SK-N-SH (cell line): Measurements from ENCODE around the gene LHFPL5. TPM values are rescaled to one million over a fixed set of nuclear protein-coding genes. Genes with fewer than 3 reads are reported as not detected.

Source experiments
- CTCF ChIA-PET: fragments of 300-600, 350-600 bp; formaldehyde crosslinking; extraction: SDS; loops from one replicate; lab custom pipeline; 2021; lab: Yijun Ruan, JAX
- POLR2A ChIA-PET: fragments of 350-600 bp; sonication (Branson Sonifier 250); formaldehyde crosslinking; extraction: SDS; loops from one replicate; lab custom pipeline; 2020; ENCODE audit warnings: antibody characterized with exemption, inconsistent platforms; lab: Yijun Ruan, JAX
- DNase-seq: peaks from one replicate; pipeline ENCODE4 v3.0.0; 2012
- H2AFZ ChIP-seq: fragments of 200-600 bp; sonication (generic); 2 replicates; pipeline ENCODE4 v1.8.1; 2016; ENCODE audit warnings: antibody characterized with exemption, mild to moderate bottlenecking, low read depth
- H3F3A ChIP-seq: fragments of 200-600 bp; sonication (generic); replicated peaks from 2 replicates; pipeline ENCODE3; 2016; ENCODE audit warnings: antibody characterized with exemption, mild to moderate bottlenecking; ENCODE audit not compliant: insufficient read depth
- H3K27ac ChIP-seq, 2 experiments: fragments of 200-500 bp in 1 of 2; fragments of 200-600 bp in 1 of 2; sonication (Bioruptor generic) in 1 of 2; sonication (generic), shearing (Covaris generic) in 1 of 2; 2 replicates each; pipeline versions ENCODE4 v1.5.1 to v1.6.1; 2014 to 2016; ENCODE audit warnings: low read depth in 2 of 2, inconsistent platforms in 1 of 2, low read length in 1 of 2, mild to moderate bottlenecking in 1 of 2, mixed read lengths in 1 of 2
- H3K27me3 ChIP-seq: fragments of 200-600 bp; sonication (generic), shearing (Covaris generic); 2 replicates; pipeline ENCODE4 v1.6.1; 2016; ENCODE audit warnings: mixed run types; ENCODE audit not compliant: insufficient read depth
- H3K36me3 ChIP-seq, 2 experiments: fragments of 200-500 bp in 1 of 2; fragments of 200-600 bp in 1 of 2; sonication (Bioruptor generic) in 1 of 2; sonication (generic) in 1 of 2; replicated peaks in 1 of 2; 2 replicates each; pipeline versions ENCODE3 to v1.5.1; 2014 to 2016; ENCODE audit warnings: low read length in 1 of 2, mild to moderate bottlenecking in 1 of 2; ENCODE audit not compliant: insufficient read depth in 2 of 2, control insufficient read depth in 1 of 2
- H3K4me1 ChIP-seq, 2 experiments: fragments of 200-500 bp in 1 of 2; fragments of 200-600 bp in 1 of 2; sonication (Bioruptor generic) in 1 of 2; sonication (generic), shearing (Covaris generic) in 1 of 2; 2 replicates each; pipeline versions ENCODE4 v1.5.1 to v1.6.1; 2014 to 2016; ENCODE audit warnings: low read depth in 1 of 2, low read length in 1 of 2, mixed run types in 1 of 2; ENCODE audit not compliant: insufficient read depth in 2 of 2, control insufficient read depth in 1 of 2
- H3K4me2 ChIP-seq: fragments of 200-600 bp; sonication (generic), shearing (Covaris generic); 2 replicates; pipeline ENCODE4 v1.6.1; 2017; ENCODE audit warnings: mixed run types
- H3K4me3 ChIP-seq, 2 experiments: fragments of 200-500 bp in 1 of 2; fragments of 200-600 bp in 1 of 2; sonication (Bioruptor generic) in 1 of 2; sonication (generic), shearing (Covaris generic) in 1 of 2; 2 replicates each; pipeline versions ENCODE4 v1.5.1 to v1.8.1; 2014 to 2016; ENCODE audit warnings: low read depth in 2 of 2, inconsistent platforms in 1 of 2, low read length in 1 of 2, mild to moderate bottlenecking in 1 of 2, mixed read lengths in 1 of 2, moderate library complexity in 1 of 2
- H3K79me2 ChIP-seq: fragments of 200-600 bp; sonication (generic); 2 replicates; pipeline ENCODE4 v1.8.1; 2017; ENCODE audit warnings: mild to moderate bottlenecking; ENCODE audit not compliant: insufficient read depth
- H3K9ac ChIP-seq: fragments of 200-600 bp; sonication (generic); 2 replicates; pipeline ENCODE4 v1.6.1; 2017; ENCODE audit warnings: mixed run types
- H3K9me2 ChIP-seq: fragments of 200-600 bp; sonication (generic); 2 replicates; pipeline ENCODE4 v1.6.1; 2017; ENCODE audit warnings: mixed run types
- H3K9me3 ChIP-seq: fragments of 200-600 bp; sonication (generic); 2 replicates; pipeline ENCODE4 v1.6.1; 2017; ENCODE audit warnings: mixed run types, mild to moderate bottlenecking, moderate library complexity
- H4K20me1 ChIP-seq: fragments of 200-600 bp; sonication (generic); 2 replicates; pipeline ENCODE4 v1.6.1; 2017; ENCODE audit warnings: mild to moderate bottlenecking, mixed run types; ENCODE audit not compliant: insufficient read depth
- CHD2 ChIP-seq: fragments of 150-350 bp; IDR thresholded peaks from 2 replicates; pipeline ENCODE4 v1.6.1; 2018; ENCODE audit warnings: low read length; ENCODE audit not compliant: partially characterized antibody
- ELF1 ChIP-seq: IDR thresholded peaks from 2 replicates; pipeline ENCODE4 v1.4.0; 2012
- FOXJ3 ChIP-seq: sonication (generic); formaldehyde crosslinking; IDR thresholded peaks from 2 replicates; pipeline ENCODE4 v1.5.1; 2020; ENCODE audit warnings: mild to moderate bottlenecking, missing genetic modification reagents
- GABPA ChIP-seq: IDR thresholded peaks from 2 replicates; pipeline ENCODE4 v1.4.0; 2012; ENCODE audit warnings: low read depth, mild to moderate bottlenecking
- GATA2 ChIP-seq: sonication (generic); formaldehyde crosslinking; IDR thresholded peaks from 2 replicates; pipeline ENCODE4 v1.5.0; 2020; ENCODE audit warnings: mild to moderate bottlenecking, missing genetic modification reagents
- MEF2A ChIP-seq: IDR thresholded peaks from 2 replicates; pipeline ENCODE4 v1.4.0; 2012; ENCODE audit warnings: low read depth, borderline replicate concordance
- MXI1 ChIP-seq: IDR thresholded peaks from 2 replicates; pipeline ENCODE4 v1.6.1; 2012; ENCODE audit warnings: mild to moderate bottlenecking, low read depth, low read length, improper control_type of control experiment
- NRF1 ChIP-seq: IDR thresholded peaks from 2 replicates; pipeline ENCODE4 v1.6.1; 2012; ENCODE audit warnings: low read depth, mild to moderate bottlenecking, low read length
- RAD21 ChIP-seq: IDR thresholded peaks from 2 replicates; pipeline ENCODE4 v1.6.1; 2012; ENCODE audit warnings: mild to moderate bottlenecking, low read length
- RFX5 ChIP-seq: IDR thresholded peaks from 2 replicates; pipeline ENCODE4 v1.6.1; 2012; ENCODE audit warnings: mild to moderate bottlenecking, improper control_type of control experiment, low read length
- RXRA ChIP-seq: IDR thresholded peaks from 2 replicates; pipeline ENCODE4 v1.4.0; 2012; ENCODE audit warnings: low read depth, mild to moderate bottlenecking, borderline replicate concordance
- TCF12 ChIP-seq: IDR thresholded peaks from 2 replicates; pipeline ENCODE4 v1.4.0; 2012
- TEAD4 ChIP-seq: IDR thresholded peaks from 2 replicates; pipeline ENCODE4 v1.4.0; 2012; ENCODE audit warnings: mild to moderate bottlenecking, borderline replicate concordance; ENCODE audit not compliant: insufficient read depth
- YY1 ChIP-seq: IDR thresholded peaks from 2 replicates; pipeline ENCODE4 v1.4.0; 2012; ENCODE audit warnings: low read depth, mild to moderate bottlenecking
- WGBS: methylation state at CpG from one replicate; pipeline ENCODE4 v1.1.6; 2017; ENCODE audit warnings: low lambda C conversion rate; 5-methylcytosine and 5-hydroxymethylcytosine counted together
- polyA plus RNA-seq, 3 experiments: library from polyadenylated mRNA; depleted of rRNA; stranded (reverse); fragments of >200 nt; gene quantifications; 2 replicates each; pipeline ENCODE4 v1.2.3, GENCODE V29; 2012
- TF ChIP-seq, protein P1 (sequence below): IDR thresholded peaks from 2 replicates; pipeline ENCODE4; 2012
- TF ChIP-seq, protein P2 (sequence below): IDR thresholded peaks from 2 replicates; pipeline ENCODE4 v1.4.0; 2012; ENCODE audit warnings: low read depth, borderline replicate concordance

Gene LHFPL5
- polyA plus RNA-seq, 1 of the 3 experiments (the other 2 are of a cell fraction), result not detected

DNA sequence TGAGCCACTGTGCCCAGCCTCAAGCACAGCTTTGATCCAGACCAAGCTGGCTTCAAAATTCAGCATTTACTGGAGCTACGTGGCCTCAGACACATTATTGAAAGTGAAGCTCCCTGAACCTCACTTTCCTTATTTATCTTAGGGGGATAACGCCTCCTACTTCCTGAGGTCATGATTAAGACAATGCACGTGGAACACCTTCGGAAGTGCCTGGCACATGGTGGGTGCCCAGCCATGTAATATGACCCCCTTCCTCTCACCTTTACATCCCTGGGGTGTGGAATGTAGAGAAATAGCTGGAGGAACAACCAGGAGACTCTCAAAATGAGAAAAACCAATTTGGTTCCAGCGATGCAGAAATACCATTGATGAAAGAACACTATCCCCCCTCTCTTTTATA, 6.4 kb upstream of the LHFPL5 start:
- WGBS, result 60% methylated on average over 5 of the region's 5 CpGs
- no peaks in the 10 kb centered on the region for H3K4me1 ChIP-seq
- no peak overlapping the region for H3K9ac ChIP-seq
- H3K9me2 ChIP-seq, result no peaks in the 10 kb centered on the region
- ChIA-PET CTCF (interaction anchor here (0.9 to 1.9 kb wide), 3 partner anchors 11 to 296 kb away, joined by 3 to 8 read pairs (median 3); no protein-coding TSS in a partner anchor), POLR2A (interaction anchor here (1.2 kb wide), 1 partner anchor 12 kb away, joined by 3 read pairs; no protein-coding TSS in a partner anchor)
- no peaks in the 10 kb centered on the region; the same call in none of the 2 replicates for H3K27me3 ChIP-seq
- H3K4me2 ChIP-seq, result no peak overlapping the region
- no peak for DNase-seq
- no peaks in the 10 kb centered on the region for H3K79me2 ChIP-seq
- no peaks in the 10 kb centered on the region for H4K20me1 ChIP-seq
- no peaks in the 10 kb centered on the region for H3K9me3 ChIP-seq
- TF ChIP-seq, protein P1, sequence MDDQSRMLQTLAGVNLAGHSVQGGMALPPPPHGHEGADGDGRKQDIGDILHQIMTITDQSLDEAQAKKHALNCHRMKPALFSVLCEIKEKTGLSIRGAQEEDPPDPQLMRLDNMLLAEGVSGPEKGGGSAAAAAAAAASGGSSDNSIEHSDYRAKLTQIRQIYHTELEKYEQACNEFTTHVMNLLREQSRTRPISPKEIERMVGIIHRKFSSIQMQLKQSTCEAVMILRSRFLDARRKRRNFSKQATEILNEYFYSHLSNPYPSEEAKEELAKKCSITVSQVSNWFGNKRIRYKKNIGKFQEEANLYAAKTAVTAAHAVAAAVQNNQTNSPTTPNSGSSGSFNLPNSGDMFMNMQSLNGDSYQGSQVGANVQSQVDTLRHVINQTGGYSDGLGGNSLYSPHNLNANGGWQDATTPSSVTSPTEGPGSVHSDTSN, result no peak
- no peak for TF ChIP-seq RAD21
- no peak for TF ChIP-seq GATA2
- no peak for TF ChIP-seq NRF1
- no peak for TF ChIP-seq TCF12
- TF ChIP-seq RXRA, result no peak
- TF ChIP-seq ELF1, result no peak
- TF ChIP-seq MXI1, result no peak
- no peak for TF ChIP-seq FOXJ3 (CRISPR knock-in tag)
- no peak for TF ChIP-seq CHD2
- TF ChIP-seq MEF2A, result no peak
- TF ChIP-seq, protein P2, sequence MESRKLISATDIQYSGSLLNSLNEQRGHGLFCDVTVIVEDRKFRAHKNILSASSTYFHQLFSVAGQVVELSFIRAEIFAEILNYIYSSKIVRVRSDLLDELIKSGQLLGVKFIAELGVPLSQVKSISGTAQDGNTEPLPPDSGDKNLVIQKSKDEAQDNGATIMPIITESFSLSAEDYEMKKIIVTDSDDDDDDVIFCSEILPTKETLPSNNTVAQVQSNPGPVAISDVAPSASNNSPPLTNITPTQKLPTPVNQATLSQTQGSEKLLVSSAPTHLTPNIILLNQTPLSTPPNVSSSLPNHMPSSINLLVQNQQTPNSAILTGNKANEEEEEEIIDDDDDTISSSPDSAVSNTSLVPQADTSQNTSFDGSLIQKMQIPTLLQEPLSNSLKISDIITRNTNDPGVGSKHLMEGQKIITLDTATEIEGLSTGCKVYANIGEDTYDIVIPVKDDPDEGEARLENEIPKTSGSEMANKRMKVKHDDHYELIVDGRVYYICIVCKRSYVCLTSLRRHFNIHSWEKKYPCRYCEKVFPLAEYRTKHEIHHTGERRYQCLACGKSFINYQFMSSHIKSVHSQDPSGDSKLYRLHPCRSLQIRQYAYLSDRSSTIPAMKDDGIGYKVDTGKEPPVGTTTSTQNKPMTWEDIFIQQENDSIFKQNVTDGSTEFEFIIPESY, result no peak
- no peak for TF ChIP-seq TEAD4
- no peak overlapping the region for H3K27ac ChIP-seq
- no peaks in the 10 kb centered on the region for H3K36me3 ChIP-seq
- H2AFZ ChIP-seq, result no peak overlapping the region
- no peak overlapping the region for H3K4me3 ChIP-seq
- no peaks in the 10 kb centered on the region for H3F3A ChIP-seq

DNA sequence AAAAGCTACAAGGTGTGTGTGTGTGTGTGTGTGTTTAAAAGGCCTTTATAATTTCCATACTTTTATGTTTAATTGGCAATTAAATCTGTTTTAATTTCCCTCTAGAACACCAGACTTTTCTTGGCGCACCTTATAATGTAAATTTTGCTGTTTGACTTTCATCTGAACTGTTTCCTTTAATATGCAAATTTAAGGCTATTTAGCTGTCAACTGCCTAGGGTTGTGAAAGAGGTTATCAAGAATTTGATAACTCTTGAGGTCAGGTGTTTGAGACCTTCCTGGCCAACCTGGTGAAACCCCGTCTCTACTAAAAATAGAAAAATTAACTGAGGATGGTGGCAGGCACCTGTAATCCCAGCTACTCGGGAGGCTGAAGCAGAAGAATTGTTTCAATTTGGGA, 4.0 kb upstream of the LHFPL5 start:
- no peak overlapping the region for H3K27ac ChIP-seq
- no peak overlapping the region for H3K9ac ChIP-seq
- no peaks in the 10 kb centered on the region for H3K36me3 ChIP-seq
- H3K4me1 ChIP-seq, result peaks cover 0 to 2% of the 10 kb centered on the region in 2 experiments; a peak in 1 of 4 replicates
- 46% methylated on average over 3 of the region's 3 CpGs for WGBS
- no peaks in the 10 kb centered on the region for H4K20me1 ChIP-seq
- no peaks in the 10 kb centered on the region for H3K79me2 ChIP-seq
- H3K9me3 ChIP-seq, result no peaks in the 10 kb centered on the region
- ChIA-PET CTCF (no interaction called here), POLR2A (interaction anchor here (0.6 kb wide), 1 partner anchor 21 kb away, joined by 3 read pairs; no protein-coding TSS in a partner anchor)
- H3K9me2 ChIP-seq, result no peaks in the 10 kb centered on the region
- no peak overlapping the region for H3K4me3 ChIP-seq
- no peak overlapping the region for H3K4me2 ChIP-seq
- no peak overlapping the region for H2AFZ ChIP-seq
- DNase-seq, result no peak
- H3F3A ChIP-seq, result no peaks in the 10 kb centered on the region
- no peaks in the 10 kb centered on the region; the same call in 1 of the 2 replicates for H3K27me3 ChIP-seq
- TF ChIP-seq ELF1 (no peak), YY1 (no peak), TEAD4 (no peak), GATA2 (no peak), RFX5 (no peak), GABPA (no peak)
- TF ChIP-seq, protein P1, result no peak
